HEK293 (cell line): ENCODE data around the gene DNAJA3.

ENCODE experiments used
- ATF2 ChIP-seq: fragments of 450-650 bp; formaldehyde crosslinking; IDR thresholded peaks from 2 replicates; pipeline ENCODE4 v1.5.1; 2016; ENCODE audit warnings: missing biosample characterization, missing genetic modification characterization, low read depth
- GLIS1 ChIP-seq: fragments of 450-650 bp; formaldehyde crosslinking; IDR thresholded peaks from 2 replicates; pipeline ENCODE4 v1.5.1; 2016; ENCODE audit warnings: missing biosample characterization, missing genetic modification characterization
- HOXA7 ChIP-seq: sonication (generic); formaldehyde crosslinking; IDR thresholded peaks from 2 replicates; pipeline ENCODE4 v1.8.1; 2022; ENCODE audit warnings: missing genetic modification reagents, borderline replicate concordance
- KLF7 ChIP-seq: fragments of 450-650 bp; formaldehyde crosslinking; IDR thresholded peaks from 2 replicates; pipeline ENCODE4 v1.5.1; 2016; ENCODE audit warnings: missing biosample characterization, missing genetic modification characterization, borderline replicate concordance
- PBX3 ChIP-seq: sonication (generic); formaldehyde crosslinking; IDR thresholded peaks from 2 replicates; pipeline ENCODE4 v1.8.1; 2022; ENCODE audit warnings: mild to moderate bottlenecking, moderate library complexity, missing genetic modification reagents
- PRDM4 ChIP-seq: fragments of 450-650 bp; formaldehyde crosslinking; IDR thresholded peaks from 2 replicates; pipeline ENCODE4 v1.5.1; 2017; ENCODE audit warnings: missing biosample characterization, missing genetic modification characterization
- TCF7L2 ChIP-seq: IDR thresholded peaks from 2 replicates; pipeline ENCODE4 v1.6.1; 2011; ENCODE audit warnings: low read depth, mild to moderate bottlenecking, inconsistent platforms, low read length, moderate library complexity, borderline replicate concordance
- YY1 ChIP-seq: fragments of 450-650 bp; formaldehyde crosslinking; IDR thresholded peaks from 2 replicates; pipeline ENCODE4 v1.5.1; 2018; ENCODE audit warnings: missing biosample characterization, missing genetic modification characterization
- ZBTB20 ChIP-seq: fragments of 450-650 bp; formaldehyde crosslinking; IDR thresholded peaks from 2 replicates; pipeline ENCODE4 v1.5.1; 2016; ENCODE audit warnings: missing biosample characterization, missing genetic modification characterization
- ZBTB48 ChIP-seq: fragments of 450-650 bp; formaldehyde crosslinking; IDR thresholded peaks from 2 replicates; pipeline ENCODE4 v1.5.1; 2016; ENCODE audit warnings: missing biosample characterization, missing genetic modification characterization
- ZBTB6 ChIP-seq: fragments of 450-650 bp; formaldehyde crosslinking; IDR thresholded peaks from 2 replicates; pipeline ENCODE4 v1.5.1; 2017; ENCODE audit warnings: missing biosample characterization, missing genetic modification characterization
- ZEB2 ChIP-seq: fragments of 450-650 bp; formaldehyde crosslinking; IDR thresholded peaks from 2 replicates; pipeline ENCODE4 v1.5.1; 2016; ENCODE audit warnings: missing biosample characterization, missing genetic modification characterization
- ZFP37 ChIP-seq: fragments of 450-650 bp; formaldehyde crosslinking; IDR thresholded peaks from 2 replicates; pipeline ENCODE4 v1.5.1; 2016; ENCODE audit warnings: missing biosample characterization, missing genetic modification characterization
- ZNF133 ChIP-seq: fragments of 450-650 bp; formaldehyde crosslinking; IDR thresholded peaks from 2 replicates; pipeline ENCODE4 v1.5.1; 2016; ENCODE audit warnings: missing biosample characterization, missing genetic modification characterization
- ZNF19 ChIP-seq: fragments of 450-650 bp; formaldehyde crosslinking; IDR thresholded peaks from 2 replicates; pipeline ENCODE4; 2016; ENCODE audit warnings: missing biosample characterization, missing genetic modification characterization, low read depth
- ZNF2 ChIP-seq: fragments of 450-650 bp; formaldehyde crosslinking; IDR thresholded peaks from 2 replicates; pipeline ENCODE4 v1.5.1; 2016; ENCODE audit warnings: missing biosample characterization, missing genetic modification characterization
- ZNF211 ChIP-seq: fragments of 450-650 bp; formaldehyde crosslinking; IDR thresholded peaks from 2 replicates; pipeline ENCODE4 v1.5.1; 2016; ENCODE audit warnings: low read depth, missing biosample characterization, missing genetic modification characterization
- ZNF23 ChIP-seq: fragments of 450-650 bp; formaldehyde crosslinking; IDR thresholded peaks from 2 replicates; pipeline ENCODE4 v1.5.1; 2016; ENCODE audit warnings: missing biosample characterization, missing genetic modification characterization, borderline replicate concordance
- ZNF248 ChIP-seq: fragments of 450-650 bp; formaldehyde crosslinking; IDR thresholded peaks from 2 replicates; pipeline ENCODE4 v1.5.1; 2017; ENCODE audit warnings: missing biosample characterization, missing genetic modification characterization
- ZNF354C ChIP-seq: fragments of 450-650 bp; formaldehyde crosslinking; IDR thresholded peaks from 2 replicates; pipeline ENCODE4 v1.5.1; 2016; ENCODE audit warnings: missing biosample characterization, missing genetic modification characterization, low read depth, borderline replicate concordance
- ZNF37A ChIP-seq: fragments of 450-650 bp; IDR thresholded peaks from 2 replicates; pipeline ENCODE4 v1.5.1; 2018; ENCODE audit warnings: missing biosample characterization, missing genetic modification characterization
- ZNF514 ChIP-seq: fragments of 450-650 bp; formaldehyde crosslinking; IDR thresholded peaks from 2 replicates; pipeline ENCODE4 v1.5.1; 2016; ENCODE audit warnings: missing biosample characterization, missing genetic modification characterization
- ZNF521 ChIP-seq: fragments of 450-650 bp; formaldehyde crosslinking; IDR thresholded peaks from 2 replicates; pipeline ENCODE4 v1.5.1; 2017; ENCODE audit warnings: missing biosample characterization, mild to moderate bottlenecking, missing genetic modification characterization
- ZNF585B ChIP-seq: fragments of 450-650 bp; formaldehyde crosslinking; IDR thresholded peaks from 2 replicates; pipeline ENCODE4 v1.5.1; 2016; ENCODE audit warnings: missing biosample characterization, missing genetic modification characterization
- ZNF596 ChIP-seq: fragments of 450-650 bp; IDR thresholded peaks from 2 replicates; pipeline ENCODE4 v1.5.0; 2018; ENCODE audit warnings: missing biosample characterization, mild to moderate bottlenecking, missing genetic modification characterization, moderate library complexity
- ZNF621 ChIP-seq: fragments of 450-650 bp; formaldehyde crosslinking; IDR thresholded peaks from 2 replicates; pipeline ENCODE4 v1.5.1; 2017; ENCODE audit warnings: missing biosample characterization, missing genetic modification characterization
- ZNF629 ChIP-seq: fragments of 450-650 bp; formaldehyde crosslinking; IDR thresholded peaks from 2 replicates; pipeline ENCODE4 v1.5.1; 2017; ENCODE audit warnings: missing biosample characterization, missing genetic modification characterization
- ZNF658 ChIP-seq: fragments of 450-650 bp; formaldehyde crosslinking; IDR thresholded peaks from 2 replicates; pipeline ENCODE4; 2016; ENCODE audit warnings: missing biosample characterization, missing genetic modification characterization
- ZNF692 ChIP-seq: fragments of 450-650 bp; formaldehyde crosslinking; IDR thresholded peaks from 2 replicates; pipeline ENCODE4 v1.5.1; 2016; ENCODE audit warnings: missing biosample characterization, missing genetic modification characterization
- ZNF701 ChIP-seq: fragments of 450-650 bp; formaldehyde crosslinking; IDR thresholded peaks from 2 replicates; pipeline ENCODE4 v1.5.1; 2016; ENCODE audit warnings: missing biosample characterization, missing genetic modification characterization
- ZNF704 ChIP-seq: fragments of 450-650 bp; formaldehyde crosslinking; IDR thresholded peaks from 2 replicates; pipeline ENCODE4 v1.5.1; 2016; ENCODE audit warnings: missing biosample characterization, missing genetic modification characterization
- ZNF776 ChIP-seq: fragments of 450-650 bp; formaldehyde crosslinking; IDR thresholded peaks from 2 replicates; pipeline ENCODE4 v1.5.0; 2017; ENCODE audit warnings: missing biosample characterization, missing genetic modification characterization, borderline replicate concordance
- ZNF791 ChIP-seq: fragments of 450-650 bp; formaldehyde crosslinking; IDR thresholded peaks from 2 replicates; pipeline ENCODE4 v1.5.1; 2016; ENCODE audit warnings: missing biosample characterization, missing genetic modification characterization

Gene DNAJA3

GRCh38 chr16:4415538-4416199, 10.0 kb upstream of the DNAJA3 start (continued):
- TF ChIP-seq ZNF704 (tag by site-specific recombination) (no peak), HOXA7 (no peak), ZNF514 (no peak), ZNF585B (tag by site-specific recombination) (no peak), PRDM4 (tag by site-specific recombination) (no peak), ZNF23 (tag by site-specific recombination) (no peak), ZNF354C (no peak), YY1 (tag by site-specific recombination) (no peak), ZBTB20 (tag by site-specific recombination) (no peak), ZNF2 (tag by site-specific recombination) (no peak), ZNF248 (no peak), ZBTB48 (tag by site-specific recombination) (no peak), ZNF621 (no peak), ZEB2 (tag by site-specific recombination) (peak; percentile 43; the same call in 1 of the 2 replicates), ZFP37 (no peak), ZNF596 (tag by site-specific recombination) (no peak), ZNF692 (tag by site-specific recombination) (0 out of 2 replicates have a peak, but pooled peaks have one; percentile 13), PBX3 (CRISPR knock-in tag) (no peak), ZNF776 (tag by site-specific recombination) (no peak), ZNF658 (tag by site-specific recombination) (no peak), ZNF521 (no peak), ATF2 (tag by site-specific recombination) (no peak), ZNF629 (tag by site-specific recombination) (no peak), GLIS1 (no peak), ZNF211 (tag by site-specific recombination) (no peak), TCF7L2 (no peak), ZBTB6 (tag by site-specific recombination) (no peak), ZNF19 (tag by site-specific recombination) (no peak), KLF7 (tag by site-specific recombination) (peak; percentile 73; the same call in 1 of the 2 replicates), ZNF791 (no peak), ZNF37A (tag by site-specific recombination) (no peak), ZNF701 (tag by site-specific recombination) (no peak), ZNF133 (tag by site-specific recombination) (no peak)
